H9 (cell line): Measurements from ENCODE around the gene WSCD2. TPM values are rescaled to one million over a fixed set of nuclear protein-coding genes. Genes with fewer than 3 reads are reported as not detected.

Source experiments
- DNase-seq: peaks from one replicate; pipeline ENCODE4 v3.0.0-alpha.2; 2017
- H2AFZ ChIP-seq: one replicate; pipeline ENCODE4 v1.6.1; 2013; ENCODE audit warnings: mild to moderate bottlenecking, low read length, control low read depth, moderate library complexity
- H2AK5ac ChIP-seq: 2 replicates; pipeline ENCODE4 v1.6.1; 2013; ENCODE audit warnings: low read length, control low read depth, mixed read lengths; ENCODE audit not compliant: insufficient read length
- H2BK120ac ChIP-seq: one replicate; pipeline ENCODE4 v1.6.1; 2013; ENCODE audit warnings: low read depth, mild to moderate bottlenecking, low read length, control low read depth, inconsistent platforms; ENCODE audit not compliant: poor library complexity, severe bottlenecking
- H2BK12ac ChIP-seq: 2 replicates; pipeline ENCODE4 v1.6.1; 2013; ENCODE audit warnings: low read length, control low read depth, mixed read lengths, low read depth; ENCODE audit not compliant: insufficient read length
- H2BK15ac ChIP-seq: 2 replicates; pipeline ENCODE4 v1.6.1; 2013; ENCODE audit warnings: low read depth, low read length, control low read depth
- H2BK20ac ChIP-seq: one replicate; pipeline ENCODE4 v1.6.1; 2013; ENCODE audit warnings: low read depth, mild to moderate bottlenecking, low read length, control low read depth, inconsistent platforms; ENCODE audit not compliant: poor library complexity, severe bottlenecking
- H2BK5ac ChIP-seq: 2 replicates; pipeline ENCODE4 v1.6.1; 2013; ENCODE audit warnings: low read length, control low read depth, mixed read lengths; ENCODE audit not compliant: insufficient read length
- H3K14ac ChIP-seq: 2 replicates; pipeline ENCODE4 v1.6.1; 2013; ENCODE audit warnings: low read length, control low read depth; ENCODE audit not compliant: insufficient read depth
- H3K18ac ChIP-seq: 2 replicates; pipeline ENCODE4 v1.6.1; 2013; ENCODE audit warnings: low read depth, mild to moderate bottlenecking, mixed read lengths, low read length, control low read depth; ENCODE audit not compliant: insufficient read length
- H3K23ac ChIP-seq: 2 replicates; pipeline ENCODE4 v1.6.1; 2013; ENCODE audit warnings: low read length, control low read depth, mixed read lengths, low read depth; ENCODE audit not compliant: insufficient read length
- H3K23me2 ChIP-seq: 2 replicates; pipeline ENCODE4 v1.6.1; 2013; ENCODE audit warnings: low read depth, mild to moderate bottlenecking, mixed read lengths, low read length, control low read depth; ENCODE audit not compliant: insufficient read length, poor library complexity, severe bottlenecking
- H3K27ac ChIP-seq: 2 replicates; pipeline ENCODE4 v1.5.1; 2013; ENCODE audit warnings: low read length, control low read depth, mixed read lengths, low read depth; ENCODE audit not compliant: insufficient read length
- H3K27me3 ChIP-seq: 2 replicates; pipeline ENCODE4 v1.6.1; 2013; ENCODE audit warnings: low read length, control low read depth, inconsistent platforms; ENCODE audit not compliant: insufficient read depth
- H3K4ac ChIP-seq: 2 replicates; pipeline ENCODE4 v1.6.1; 2013; ENCODE audit warnings: low read depth, mild to moderate bottlenecking, control low read depth, inconsistent platforms, low read length, moderate library complexity
- H3K4me1 ChIP-seq: 2 replicates; pipeline ENCODE4 v1.6.1; 2013; ENCODE audit warnings: low read length, control low read depth, inconsistent platforms; ENCODE audit not compliant: insufficient read depth
- H3K4me2 ChIP-seq: 2 replicates; pipeline ENCODE4 v1.6.1; 2013; ENCODE audit warnings: low read length, control low read depth, mixed read lengths; ENCODE audit not compliant: insufficient read length, insufficient read depth
- H3K56ac ChIP-seq: 2 replicates; pipeline ENCODE4 v1.6.1; 2013; ENCODE audit warnings: low read depth, mild to moderate bottlenecking, mixed read lengths, low read length, control low read depth; ENCODE audit not compliant: insufficient read length
- H3K79me1 ChIP-seq: 2 replicates; pipeline ENCODE4 v1.6.1; 2013; ENCODE audit warnings: low read depth, mild to moderate bottlenecking, moderate library complexity, low read length, control low read depth, inconsistent platforms; ENCODE audit not compliant: insufficient read depth, poor library complexity, severe bottlenecking
- H3K79me2 ChIP-seq: 2 replicates; pipeline ENCODE4 v1.6.1; 2013; ENCODE audit warnings: low read length, control low read depth, inconsistent platforms; ENCODE audit not compliant: insufficient read depth
- H3K9ac ChIP-seq: 2 replicates; pipeline ENCODE4 v1.6.1; 2013; ENCODE audit warnings: low read length, control low read depth, mixed read lengths; ENCODE audit not compliant: insufficient read length; ENCODE audit errors: extremely low read depth
- H3K9me3 ChIP-seq: one replicate; pipeline ENCODE4 v1.6.1; 2013; ENCODE audit warnings: low read depth, low read length, inconsistent platforms; ENCODE audit not compliant: control insufficient read depth
- H3T11ph ChIP-seq: one replicate; pipeline ENCODE4 v1.6.1; 2013; ENCODE audit warnings: mild to moderate bottlenecking, low read length, control low read depth, inconsistent platforms
- H4K20me1 ChIP-seq: one replicate; pipeline ENCODE4 v1.6.1; 2013; ENCODE audit not compliant: control insufficient read depth, insufficient read length, insufficient read depth
- H4K5ac ChIP-seq: 2 replicates; pipeline ENCODE4 v1.6.1; 2013; ENCODE audit warnings: low read depth, mild to moderate bottlenecking, mixed read lengths, low read length, control low read depth; ENCODE audit not compliant: insufficient read length
- H4K8ac ChIP-seq: replicated peaks from 2 replicates; pipeline ENCODE4 v1.6.1; 2013; ENCODE audit warnings: low read length, control low read depth, mixed read lengths, low read depth; ENCODE audit not compliant: insufficient read length
- H4K91ac ChIP-seq: 2 replicates; pipeline ENCODE4 v1.6.1; 2013; ENCODE audit warnings: low read depth, mild to moderate bottlenecking, moderate library complexity, mixed read lengths, low read length, control low read depth; ENCODE audit not compliant: insufficient read length
- H3K27ac Mint-ChIP-seq, 3 experiments: 2 replicates in 2 of 3; 3 replicates in 1 of 3; pipeline ENCODE4 v1.8.0; 2020 to 2021; ENCODE audit warnings: mixed read lengths in 3 of 3, mild to moderate bottlenecking in 1 of 3, moderate library complexity in 1 of 3
- H3K27me3 Mint-ChIP-seq: 2 replicates; pipeline ENCODE4 v1.8.0; 2021; ENCODE audit warnings: low read depth, mild to moderate bottlenecking, moderate library complexity, mixed read lengths
- H3K36me3 Mint-ChIP-seq, 3 experiments: 2 replicates in 2 of 3; 3 replicates in 1 of 3; pipeline ENCODE4 v1.8.0; 2020 to 2021; ENCODE audit warnings: low read depth in 3 of 3, mixed read lengths in 3 of 3; ENCODE audit not compliant: insufficient read depth in 1 of 3
- H3K4me1 Mint-ChIP-seq, 2 experiments: 2 replicates each; pipeline ENCODE4 v1.8.0; 2020; ENCODE audit warnings: mixed read lengths in 2 of 2
- H3K4me3 Mint-ChIP-seq, 2 experiments: 2 replicates in 1 of 2; 3 replicates in 1 of 2; pipeline ENCODE4 v1.8.0; 2020 to 2021; ENCODE audit warnings: mild to moderate bottlenecking in 2 of 2, mixed read lengths in 2 of 2, moderate library complexity in 1 of 2
- H3K9me3 Mint-ChIP-seq, 2 experiments: 2 replicates in 1 of 2; 3 replicates in 1 of 2; pipeline ENCODE4 v1.8.0; 2020; ENCODE audit warnings: mild to moderate bottlenecking in 2 of 2, mixed read lengths in 2 of 2, moderate library complexity in 1 of 2
- CTCF ChIP-seq: fragments of 200-600 bp; sonication (generic); conservative IDR thresholded peaks from 3 replicates; pipeline ENCODE4 v1.8.0; 2021; ENCODE audit warnings: antibody characterized with exemption, mild to moderate bottlenecking
- WGBS: extraction: QIAGEN DNeasy Blood & Tissue Kit; methylation state at CpG from one replicate; pipeline ENCODE4 v1.1.7; 2013; ENCODE audit warnings: missing lambda C conversion rate, low lambda C conversion rate, mixed read lengths; ENCODE audit not compliant: insufficient read length; ENCODE audit errors: extremely low coverage; 5-methylcytosine and 5-hydroxymethylcytosine counted together
- total RNA-seq: library from RNA; stranded (reverse); gene quantifications from 2 replicates; pipeline ENCODE4 v1.2.1, GENCODE V29; 2021

The WSCD2 gene
- total RNA-seq, 1 experiment from 2014 or later = 0.92 TPM

- Histone ChIP-seq H3K23me2 (no peaks in the 10 kb centered on the region), H3K4me2 (no peak overlapping the region), H2BK5ac (no peak overlapping the region), H3K56ac (no peak overlapping the region), H2BK20ac (no peak overlapping the region), H3K18ac (no peak overlapping the region), H2BK120ac (no peak overlapping the region), H2AK5ac (no peak overlapping the region), H2AFZ (no peak overlapping the region), H3K79me2 (no peaks in the 10 kb centered on the region), H3K9ac (no peak overlapping the region), H2BK12ac (no peak overlapping the region), H4K91ac (no peak overlapping the region), H3K23ac (no peak overlapping the region), H3K27me3 (no peaks in the 10 kb centered on the region), H3T11ph (no peak overlapping the region), H3K4me1 (peaks cover 13% of the 10 kb centered on the region; the same call in 1 of the 2 replicates), H3K27ac (no peak overlapping the region), H2BK15ac (no peak overlapping the region), H3K79me1 (no peaks in the 10 kb centered on the region), H4K20me1 (no peaks in the 10 kb centered on the region), H4K8ac (no peak overlapping the region), H3K9me3 (no peaks in the 10 kb centered on the region), H4K5ac (no peak overlapping the region), H3K4ac (no peak overlapping the region), H3K14ac (no peak overlapping the region)
- no peaks in the 10 kb centered on the region; the same call in 1 of the 2 replicates for H3K27me3 Mint-ChIP-seq
- TF ChIP-seq CTCF = no peak
- DNase-seq = no peak
- H3K9me3 Mint-ChIP-seq = no peaks in the 10 kb centered on the region; a peak in 1 of 5 replicates
- peaks cover 23 to 36% of the 10 kb centered on the region in 2 experiments for H3K4me1 Mint-ChIP-seq
- WGBS = no CpG with 5 or more reads among the region's 1 CpG
- no peaks in the 10 kb centered on the region; a peak in 1 of 7 replicates for H3K36me3 Mint-ChIP-seq
- no peak overlapping the region for H3K4me3 Mint-ChIP-seq
- no peak overlapping the region for H3K27ac Mint-ChIP-seq
Measured at GRCh38 chr12:108110844-108111243, 18.2 kb upstream of the WSCD2 start.
